OCI-M2 (cell line): ENCODE measurements around the gene SSUH2.

Source experiments
- DNase-seq: peaks from one replicate; lab custom pipeline; 2025; ENCODE audit not compliant: unreplicated experiment; lab: John Stamatoyannopoulos, UW

The SSUH2 gene

GRCh38 chr3:8619548-8619947 lies 25.1 kb downstream of the SSUH2 start:
- no peak for DNase-seq

GRCh38 chr3:8618950-8619349 lies 25.6 kb downstream of the SSUH2 start:
- no peak for DNase-seq

DNA sequence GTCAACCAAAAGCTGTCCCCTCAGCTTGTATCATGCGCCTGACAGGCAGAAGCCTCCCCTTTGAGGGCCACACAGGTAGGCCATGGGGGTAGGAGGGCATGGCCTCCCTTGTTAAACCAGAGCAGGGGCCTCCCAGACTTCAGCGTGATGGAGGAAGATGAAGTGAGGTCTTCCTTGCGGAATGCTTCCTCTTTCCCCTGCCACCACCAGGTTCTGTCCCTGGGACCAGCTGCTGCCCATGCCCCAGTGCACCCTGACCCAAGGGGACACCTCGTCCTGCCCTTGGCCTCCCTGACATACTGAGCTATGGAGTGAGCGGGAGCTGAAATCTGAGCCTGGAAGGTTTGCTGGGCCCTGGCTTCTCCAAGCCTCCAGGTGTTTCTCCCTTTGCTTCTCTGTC lies 26.7 kb downstream of the SSUH2 start:
- DNase-seq = no peak

- DNase-seq = no peak
Observed at GRCh38 chr3:8610951-8611350, 33.6 kb downstream of the SSUH2 start.

- no peak for DNase-seq
Observed at GRCh38 chr3:8608791-8609467, 35.7 kb downstream of the SSUH2 start.

GRCh38 chr3:8608041-8608790 lies 36.4 kb downstream of the SSUH2 start:
- no peak for DNase-seq

GRCh38 chr3:8607234-8608040 lies 37.2 kb downstream of the SSUH2 start:
- DNase-seq = no peak

- DNase-seq = no peak
Observed at GRCh38 chr3:8606701-8607231, 37.8 kb downstream of the SSUH2 start.

DNA sequence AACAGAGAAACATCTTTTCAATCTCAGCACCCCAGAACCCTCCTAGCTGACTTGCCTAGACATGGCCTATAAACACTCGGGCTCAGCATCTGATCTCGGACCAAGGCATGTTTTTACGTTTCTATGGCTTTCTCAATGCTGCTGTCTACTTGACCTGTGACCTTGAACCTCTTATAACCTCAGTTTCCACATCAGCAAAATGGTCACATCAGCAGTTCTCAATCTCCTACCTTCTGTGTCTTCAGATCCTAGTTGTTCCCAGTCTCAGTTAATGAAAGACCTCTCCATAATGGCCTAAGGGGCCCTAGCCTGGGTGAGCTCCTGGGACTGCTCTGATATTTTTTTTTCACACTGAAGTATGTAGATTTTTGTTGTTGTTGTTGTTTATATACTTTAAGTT lies 39.6 kb downstream of the SSUH2 start:
- DNase-seq = no peak

GRCh38 chr3:8604006-8604405 lies 40.6 kb downstream of the SSUH2 start:
- no peak for DNase-seq

DNA sequence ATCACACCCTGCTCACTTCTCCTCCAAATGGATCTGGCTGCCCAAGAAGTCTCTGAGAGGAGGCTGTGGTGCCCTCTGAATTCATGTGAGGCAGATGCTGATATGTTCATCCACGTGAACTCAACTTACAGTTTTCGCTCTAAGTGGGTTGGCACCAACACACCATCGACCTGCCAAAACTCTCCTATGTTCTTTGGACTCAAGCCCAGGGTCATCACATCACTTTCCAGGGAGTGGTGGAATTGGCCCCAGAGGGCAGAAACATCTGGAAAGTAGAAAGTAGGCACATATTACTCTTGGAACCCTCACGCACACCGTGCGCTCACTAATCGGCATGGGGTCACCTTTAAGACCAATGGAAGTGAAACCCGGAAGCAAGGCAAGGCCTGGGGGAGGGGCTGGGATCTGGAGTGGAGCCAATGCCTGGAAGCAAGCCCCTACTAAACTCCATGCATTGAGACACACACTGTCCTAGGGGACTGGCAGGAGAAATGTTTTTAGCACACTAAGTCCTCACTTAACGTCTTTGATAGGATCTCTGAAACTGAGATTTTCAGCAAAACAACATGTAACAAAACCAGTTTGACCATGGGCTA lies 41.4 kb downstream of the SSUH2 start:
- DNase-seq = no peak

GRCh38 chr3:8600457-8600856 lies 44.1 kb downstream of the SSUH2 start:
- DNase-seq = no peak

- DNase-seq = no peak
Observed at GRCh38 chr3:8599146-8599545, 45.5 kb downstream of the SSUH2 start.

- DNase-seq = no peak
Observed at GRCh38 chr3:8597219-8597853, 47.3 kb downstream of the SSUH2 start.

DNA sequence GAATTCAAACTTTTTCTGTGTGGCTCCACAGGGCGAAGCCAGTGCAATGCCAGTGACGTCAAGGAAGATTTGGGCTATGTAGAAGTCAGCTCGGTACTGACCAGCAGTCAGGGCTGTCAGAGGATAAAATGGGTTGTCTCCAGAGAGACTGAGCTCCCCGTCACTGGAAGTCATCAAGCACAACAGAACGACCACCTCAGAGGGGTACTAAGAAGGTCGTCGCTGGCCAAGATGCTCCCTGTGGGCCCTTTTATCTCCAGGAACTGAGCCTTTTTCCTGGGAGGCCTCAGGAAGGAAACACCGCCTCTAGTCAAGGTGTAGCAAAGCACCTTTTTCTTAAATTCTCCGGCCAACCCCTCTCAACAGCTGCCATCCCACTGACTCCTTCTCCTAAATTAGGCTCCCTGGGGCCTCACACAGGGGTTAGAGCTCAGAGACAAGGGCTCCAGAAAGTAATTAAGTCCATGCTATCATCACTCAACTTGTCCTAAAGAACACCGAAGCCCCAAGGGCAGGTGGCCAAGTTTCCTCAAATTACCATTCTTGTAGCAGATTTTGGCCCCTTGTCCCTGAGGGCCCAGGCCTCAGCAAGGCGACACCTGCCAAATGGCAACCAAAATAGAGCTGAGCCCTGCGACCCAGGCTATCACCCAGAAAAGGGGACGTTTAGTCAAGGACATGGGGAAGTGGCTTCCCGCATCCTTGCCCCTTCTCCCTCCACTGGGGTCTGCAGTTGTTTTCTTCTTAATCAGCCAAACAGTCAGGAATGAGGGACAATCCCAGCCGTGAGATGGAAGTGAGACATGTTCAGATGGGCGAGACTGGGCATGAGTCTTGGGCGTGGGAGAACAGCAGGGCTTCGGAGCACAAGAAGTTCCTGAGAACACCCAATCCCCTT lies 48.0 kb downstream of the SSUH2 start:
- DNase-seq = no peak

DNA sequence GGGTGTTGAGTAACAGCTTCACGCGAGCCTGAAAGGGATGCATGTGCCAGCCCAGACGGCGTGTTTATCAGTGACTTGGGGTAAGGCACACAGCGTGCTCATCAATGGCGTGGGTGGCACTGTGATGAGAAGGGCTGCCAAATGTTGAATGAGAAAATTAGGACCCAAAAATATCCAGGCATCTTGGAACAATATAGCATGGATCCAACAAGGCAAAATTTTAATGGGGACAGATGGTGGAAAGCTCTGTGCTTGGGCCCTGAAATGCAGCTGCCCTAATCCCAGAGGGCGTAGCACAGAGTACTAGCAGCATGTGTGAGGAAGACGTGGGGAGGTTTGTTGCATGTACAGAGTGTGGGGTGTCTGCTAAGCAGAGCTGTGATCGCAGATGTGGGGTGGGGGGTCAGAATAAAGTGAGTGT lies 48.9 kb downstream of the SSUH2 start:
- no peak for DNase-seq

GRCh38 chr3:8595252-8595651 lies 49.3 kb downstream of the SSUH2 start:
- no peak for DNase-seq

DNA sequence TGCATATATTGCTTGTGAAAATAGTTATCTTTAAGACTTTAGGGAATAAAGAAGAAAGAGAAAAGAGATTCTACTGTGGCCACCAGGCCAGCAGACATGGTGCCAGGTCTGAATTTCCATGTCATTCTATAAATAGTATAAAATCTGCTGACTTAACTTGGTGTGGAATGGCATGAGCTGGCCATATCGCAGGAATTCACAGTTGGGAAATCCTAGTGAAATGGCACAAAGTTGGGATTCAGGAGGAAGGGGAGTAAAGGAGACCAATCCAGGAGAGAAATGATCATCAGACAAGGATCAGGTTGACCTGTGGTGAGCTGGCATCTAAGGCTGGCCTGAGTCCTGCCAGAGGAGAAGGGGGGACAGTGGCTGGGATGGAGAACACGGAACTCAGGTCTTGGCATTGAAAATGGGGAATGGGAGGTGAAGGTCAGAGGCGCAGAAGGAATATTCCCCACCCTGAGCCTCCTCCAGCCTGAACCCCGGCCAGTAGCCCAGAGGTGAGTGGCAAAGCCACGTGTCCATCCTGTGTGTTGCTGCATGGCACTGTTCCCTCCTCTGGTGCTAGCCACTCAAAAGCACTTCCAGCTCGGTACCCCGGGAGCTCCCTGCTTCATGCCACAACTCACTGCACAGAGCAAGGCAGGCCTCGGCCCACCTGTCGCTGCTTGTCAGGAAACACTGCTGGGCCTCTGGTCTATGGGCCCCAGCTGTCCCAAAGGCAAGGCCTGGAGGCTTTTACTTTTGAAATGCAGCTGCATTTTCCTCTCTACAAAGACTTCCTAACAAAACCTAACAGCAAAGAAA lies 51.4 kb downstream of the SSUH2 start:
- DNase-seq = no peak
